Stimulated activated CD4-positive, alpha-beta T cell treated with anti-CD3 and anti-CD28 coated beads, Interleukin-4, amount 100 ng/mL, for 4 hours (primary cell): ENCODE data around the gene CRISPLD2.
"Not testable (repeated sequence)": the region's sequence is repeated elsewhere in the genome, so short reads cannot be mapped to it uniquely, and the experiment has no call there.

ENCODE experiments used
- DNase-seq, 2 experiments: peaks; one replicate each; pipeline ENCODE4 v3.0.0-alpha.2; 2020

Gene CRISPLD2

DNA sequence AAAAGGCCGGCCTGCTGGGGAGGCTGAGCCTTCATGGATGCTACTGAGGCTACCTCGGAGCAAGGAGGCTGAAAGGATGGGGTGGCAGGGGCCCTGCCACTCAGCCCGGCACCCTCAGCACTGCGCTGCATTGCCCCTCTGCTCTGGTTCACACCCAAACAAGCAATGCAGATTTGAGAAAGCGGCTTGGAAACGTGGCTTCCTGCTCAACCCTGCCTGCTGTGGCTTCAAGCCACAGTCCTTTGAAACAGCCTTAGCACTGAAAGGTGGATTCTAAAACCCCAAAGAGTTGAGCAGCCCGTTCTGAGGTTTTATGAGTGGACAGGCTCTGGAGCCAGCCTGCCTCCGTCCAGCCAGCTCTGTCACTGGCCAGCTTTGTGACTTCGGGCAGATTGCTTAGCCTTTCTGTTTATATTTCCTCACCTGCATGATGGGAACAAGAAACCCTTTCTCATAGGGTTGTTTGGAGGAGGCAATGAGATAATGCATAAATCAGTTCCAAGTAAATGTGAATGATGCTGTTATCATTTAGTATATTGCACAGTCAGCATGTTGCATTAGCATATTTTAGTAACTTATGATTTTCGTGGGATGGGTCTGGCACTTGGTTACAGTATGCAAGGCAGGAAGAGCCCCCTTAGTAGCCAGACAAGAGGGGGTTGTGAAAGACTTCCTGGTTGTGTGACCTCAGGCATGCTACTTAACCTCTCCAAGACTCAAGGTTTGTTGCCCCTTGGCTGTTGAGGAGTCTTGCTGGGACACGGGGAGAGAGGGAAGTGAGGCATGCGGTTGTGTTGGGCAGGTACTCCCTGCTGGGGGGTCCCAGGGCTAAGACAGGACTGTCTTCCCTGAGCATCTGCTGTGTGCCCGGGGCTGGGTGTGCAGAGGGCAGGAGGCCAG, 23.6 kb downstream of the CRISPLD2 start:
- DNase-seq = no peak

DNA sequence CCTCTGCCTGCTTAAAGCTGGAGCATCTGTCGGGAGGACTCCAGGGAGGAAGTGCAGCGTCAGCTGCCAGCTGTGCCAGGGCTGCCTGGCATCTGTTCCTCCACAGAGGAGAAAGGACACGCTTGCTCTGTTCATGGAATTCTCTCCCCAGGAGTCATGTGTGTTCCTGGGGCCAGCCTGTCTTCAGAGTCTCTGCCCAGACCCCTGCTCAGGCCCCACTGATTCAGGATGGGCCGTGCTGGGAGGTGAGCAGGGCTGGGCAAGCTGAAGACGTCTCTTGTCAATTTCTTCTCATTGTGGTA, 24.2 kb downstream of the CRISPLD2 start:
- no peak for DNase-seq

DNA sequence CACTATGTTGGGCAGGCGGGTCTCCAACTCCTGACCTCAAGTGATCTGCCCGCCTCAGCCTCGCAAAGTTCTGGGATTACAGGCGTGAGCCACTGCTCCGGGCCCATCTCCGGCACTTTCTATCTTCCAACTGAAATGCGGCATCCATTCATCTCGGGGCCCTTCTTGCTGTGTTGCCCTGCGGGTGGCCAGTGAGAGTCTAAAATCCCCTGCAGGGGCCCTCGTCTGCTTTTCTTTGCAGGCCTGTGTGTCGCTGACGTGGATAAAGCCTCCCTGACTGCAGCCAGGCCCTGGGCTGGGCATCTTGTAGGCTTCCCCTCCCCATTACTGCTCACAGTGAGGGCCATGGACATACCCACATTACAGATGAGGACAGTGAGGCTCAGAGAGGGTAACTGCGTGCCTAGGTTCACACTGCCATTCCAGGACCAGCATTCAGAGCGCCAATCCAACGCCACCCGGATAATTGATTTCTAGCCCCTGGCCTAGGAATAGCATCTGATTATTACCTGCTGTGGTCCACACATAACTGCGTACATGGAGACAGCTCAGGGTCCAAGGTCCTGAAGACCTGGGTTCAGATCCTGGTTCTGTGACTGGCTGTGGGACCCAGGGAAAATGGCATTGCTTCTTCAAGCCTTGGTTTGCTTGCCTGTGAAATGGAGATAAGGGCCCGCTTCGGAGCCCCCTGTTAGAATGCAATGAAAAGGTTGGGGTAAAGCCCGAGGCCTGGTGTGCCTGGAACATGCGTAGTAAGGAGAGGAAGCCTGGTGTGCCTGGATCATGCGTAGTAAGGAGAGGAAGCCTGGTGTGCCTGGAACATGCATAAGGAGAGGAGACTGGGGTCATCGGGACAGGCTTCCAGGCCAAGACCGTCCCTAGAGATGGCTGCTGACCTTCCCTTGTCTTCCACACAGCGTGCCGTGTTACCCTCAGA, 25.0 kb downstream of the CRISPLD2 start:
- no peak for DNase-seq

- no peak for DNase-seq
These were observed 25.8 kb downstream of the CRISPLD2 start for GRCh38 chr16:84845496-84846002.

GRCh38 chr16:84847564-84848355, 28.0 kb downstream of the CRISPLD2 start:
- no peak for DNase-seq

DNA sequence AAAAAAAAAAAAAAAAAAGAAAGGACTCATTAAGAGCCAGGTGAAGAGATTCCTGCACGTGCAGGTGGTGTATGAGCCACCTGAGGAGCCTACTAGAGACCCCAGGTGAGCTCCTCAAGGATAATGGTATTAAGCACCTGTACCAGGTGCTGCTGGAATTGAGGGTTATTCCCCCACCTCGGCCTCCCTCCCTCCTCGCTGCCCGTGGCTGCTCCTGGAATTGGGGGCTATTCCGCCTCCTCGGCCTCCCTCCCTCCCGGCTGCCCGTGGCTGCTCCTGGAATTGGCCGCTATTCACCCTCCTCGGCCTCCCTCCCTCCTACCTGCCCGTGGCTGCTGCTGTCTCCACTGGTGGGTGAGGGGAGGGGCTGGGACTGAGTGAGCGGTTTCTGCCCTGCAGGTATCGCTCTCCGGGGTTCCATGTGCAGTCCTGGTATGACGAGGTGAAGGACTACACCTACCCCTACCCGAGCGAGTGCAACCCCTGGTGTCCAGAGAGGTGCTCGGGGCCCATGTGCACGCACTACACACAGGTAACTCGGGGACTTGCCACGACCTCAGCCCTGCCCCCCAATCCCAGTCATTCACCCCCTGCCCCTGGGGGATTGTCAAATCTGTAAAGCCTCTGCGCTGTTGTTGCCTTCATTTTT, 29.3 kb downstream of the CRISPLD2 start:
- no peak for DNase-seq

- DNase-seq = no peak
These were observed 30.0 kb downstream of the CRISPLD2 start for GRCh38 chr16:84849751-84850150.

- DNase-seq = no peak
These were observed 30.9 kb downstream of the CRISPLD2 start for GRCh38 chr16:84850714-84851113.

DNA sequence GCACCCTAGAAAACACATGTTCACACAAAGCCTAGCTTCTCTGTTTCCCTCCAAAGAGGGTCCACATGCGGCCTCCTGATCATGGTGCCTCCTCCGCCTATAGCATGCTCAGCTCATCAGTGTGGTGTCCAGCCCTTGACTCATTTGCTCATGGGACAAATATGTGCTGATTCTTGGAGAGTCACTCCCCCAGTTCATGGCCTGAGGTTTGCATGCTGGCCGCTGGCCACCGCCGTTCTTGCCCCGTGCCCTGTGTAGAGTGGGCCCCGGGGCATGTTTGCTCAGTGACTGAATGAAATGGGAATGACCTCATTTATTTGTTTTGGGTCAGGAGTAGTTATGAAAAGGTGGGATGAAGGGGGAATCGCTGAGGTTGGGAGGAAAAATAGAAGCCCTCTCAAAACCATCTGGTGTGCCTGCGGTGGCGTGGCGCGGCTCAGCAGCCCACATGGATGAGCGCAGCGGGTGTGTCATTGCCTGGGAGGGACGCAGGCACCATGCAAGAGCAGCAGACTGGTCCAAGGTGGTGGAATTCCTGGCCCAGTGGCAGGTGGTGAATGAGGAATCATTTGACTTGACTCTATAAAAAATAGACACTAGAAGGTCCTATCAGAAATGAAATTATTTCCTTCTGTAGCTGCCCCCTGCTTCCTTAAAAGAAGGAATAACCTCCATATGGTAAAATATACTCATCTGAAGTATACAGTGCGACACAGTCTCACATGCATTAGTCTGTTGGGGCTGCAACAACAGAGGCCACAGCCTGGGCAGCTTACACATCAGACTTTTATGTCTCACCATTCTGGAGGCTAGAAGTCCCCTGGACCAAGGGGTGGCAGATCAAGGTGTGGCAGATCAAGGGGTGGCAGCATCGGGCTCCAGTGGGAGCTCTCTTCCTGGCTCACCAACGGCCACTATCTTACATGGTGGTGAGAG, 31.7 kb downstream of the CRISPLD2 start:
- DNase-seq = no peak

DNA sequence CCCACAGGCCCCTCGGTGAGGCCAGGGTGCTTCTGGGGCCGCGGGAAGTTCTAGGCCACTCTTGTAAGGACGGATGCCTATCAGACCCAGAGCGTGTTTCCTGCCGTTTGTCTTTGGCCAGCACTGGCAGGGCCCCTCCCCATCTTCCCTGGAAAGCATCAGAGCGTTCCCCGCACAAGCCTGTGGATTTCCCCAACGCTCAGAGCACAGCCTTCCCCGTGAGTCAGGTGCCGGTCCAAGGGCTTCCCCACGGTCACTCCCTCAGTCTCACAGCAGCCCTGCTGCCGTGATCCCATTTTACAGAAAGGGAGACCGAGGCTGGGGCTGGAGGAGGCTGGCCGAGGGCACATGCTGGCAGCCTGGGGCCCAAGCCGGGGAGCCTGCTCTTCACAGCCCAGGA, 33.7 kb downstream of the CRISPLD2 start:
- no peak for DNase-seq

DNA sequence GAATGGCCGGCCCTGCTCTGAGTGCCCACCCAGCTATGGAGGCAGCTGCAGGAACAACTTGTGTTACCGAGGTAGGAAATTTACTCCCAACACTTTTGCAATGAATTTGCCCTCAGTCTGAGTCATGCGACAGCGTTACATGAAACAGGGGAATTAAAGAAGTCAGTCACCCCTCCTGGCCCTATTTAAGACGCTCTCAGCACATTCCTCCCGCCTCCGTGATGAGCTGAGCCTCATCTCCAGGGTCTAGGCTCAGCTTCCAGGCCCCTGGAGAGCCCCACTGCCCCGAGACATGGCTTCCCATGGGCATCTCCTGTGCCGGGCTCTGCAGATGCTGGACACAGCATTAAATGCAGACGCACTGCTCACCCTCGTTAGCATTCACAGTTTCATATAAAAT, 35.0 kb downstream of the CRISPLD2 start:
- DNase-seq = no peak

GRCh38 chr16:84855435-84856202, 35.8 kb downstream of the CRISPLD2 start:
- DNase-seq = not testable (repeated sequence)

GRCh38 chr16:84856203-84856581, 36.4 kb downstream of the CRISPLD2 start:
- DNase-seq = not testable (repeated sequence)

GRCh38 chr16:84856811-84857210, 37.0 kb downstream of the CRISPLD2 start:
- DNase-seq = not testable (repeated sequence)

DNA sequence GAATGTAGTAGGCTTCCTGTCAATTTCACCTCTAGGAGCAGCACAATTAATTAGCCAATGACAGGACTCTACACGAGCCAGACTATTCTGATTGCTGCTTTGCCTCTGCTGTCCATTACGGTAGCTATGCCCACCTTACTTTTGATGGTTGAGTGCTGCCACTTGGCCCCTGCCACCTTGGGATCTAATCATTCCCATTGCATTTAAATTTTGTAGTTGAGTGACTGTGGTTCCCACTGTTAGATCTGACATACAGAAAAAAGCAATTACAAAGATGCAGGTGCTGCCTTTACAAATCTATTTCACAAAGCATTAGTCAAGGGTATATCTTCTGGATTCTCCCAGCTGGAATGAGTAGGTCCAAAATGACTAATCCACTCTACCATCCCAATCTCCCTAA, 39.9 kb downstream of the CRISPLD2 start:
- no peak for DNase-seq

DNA sequence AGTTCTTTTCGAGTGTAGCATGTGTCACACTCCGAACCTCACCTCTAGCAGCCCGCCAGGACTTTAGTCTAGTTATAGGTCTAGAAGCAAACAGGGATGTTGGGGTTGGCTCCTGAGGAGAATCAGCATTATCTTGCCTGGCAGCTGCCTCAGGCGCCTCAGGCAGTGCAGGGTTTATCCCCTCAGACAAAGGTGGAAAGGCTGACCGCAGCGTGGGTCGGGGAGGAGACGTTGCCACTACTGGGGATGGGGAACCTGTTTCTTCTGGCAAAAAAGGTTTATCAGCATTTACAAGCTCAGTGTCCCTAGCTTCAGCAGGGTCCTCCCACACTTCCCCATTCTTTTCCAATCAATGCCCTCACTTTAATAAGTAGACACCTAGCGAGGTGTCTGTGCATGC, 40.6 kb downstream of the CRISPLD2 start:
- DNase-seq = no peak

DNA sequence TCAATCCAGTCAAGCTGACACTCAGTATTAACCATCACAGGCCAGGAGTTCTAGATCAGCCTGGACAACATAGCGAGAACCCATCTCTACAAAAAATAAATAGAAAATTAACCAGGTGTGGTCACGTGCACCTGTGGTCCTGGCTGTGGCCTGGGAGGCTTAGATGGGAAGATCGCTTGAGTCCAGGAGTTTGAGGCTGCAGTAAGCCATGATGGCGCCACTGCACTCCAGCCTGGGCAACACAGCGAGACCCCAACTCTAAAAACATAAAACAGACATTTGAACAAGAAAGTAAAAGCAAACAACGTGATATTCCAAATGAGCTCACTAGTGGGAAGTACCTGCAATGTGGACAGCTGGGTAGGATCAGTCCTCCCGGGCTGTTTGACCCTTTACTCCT, 41.9 kb downstream of the CRISPLD2 start:
- DNase-seq = no peak

GRCh38 chr16:84862804-84863480, 43.2 kb downstream of the CRISPLD2 start:
- DNase-seq = no peak

GRCh38 chr16:84863481-84863814, 43.7 kb downstream of the CRISPLD2 start:
- no peak for DNase-seq
